ENCODE results near the gene CHAC2. TPM values are rescaled to one million over a fixed set of nuclear protein-coding genes. Genes with fewer than 3 reads are reported as not detected.
"Not testable (repeated sequence)": the region's sequence is repeated elsewhere in the genome, so short reads cannot be mapped to it uniquely, and the experiment has no call there.

CHAC2 gene
- total RNA-seq, 4 donors from 2014 or later, result 0.51 to 5.3 (median 2.9) TPM

DNA sequence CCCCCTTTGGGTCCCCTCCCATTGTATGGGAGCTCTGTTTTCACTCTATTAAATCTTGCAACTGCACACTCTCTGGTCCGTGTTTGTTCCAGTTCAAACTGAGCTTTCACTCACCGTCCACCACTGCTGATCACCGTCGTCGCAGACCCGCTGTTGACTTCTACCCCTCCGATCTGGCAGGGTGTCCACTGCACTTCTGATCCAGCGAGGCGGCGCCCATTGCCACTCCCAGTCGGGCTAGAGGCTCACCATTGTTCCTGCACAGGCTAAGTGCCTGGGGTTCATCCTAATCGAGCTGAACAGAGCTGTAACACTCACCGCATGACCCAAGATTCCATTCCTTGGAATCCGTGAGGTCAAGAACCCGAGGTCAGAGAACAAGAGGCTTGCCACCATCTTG lies 11.0 kb upstream of the CHAC2 start:
- Histone ChIP-seq H3K36me3 (no peaks in the 10 kb centered on the region), H3K9me3 (no peaks in the 10 kb centered on the region), H3K4me1 (no peaks in the 10 kb centered on the region), H3K4me3 (no peak overlapping the region), H3K27me3 (no peaks in the 10 kb centered on the region), H3K27ac (no peak overlapping the region)
- TF ChIP-seq POLR2A (IDR thresholded peaks at IDR 0.05), result no peak
- TF ChIP-seq, protein P1, sequence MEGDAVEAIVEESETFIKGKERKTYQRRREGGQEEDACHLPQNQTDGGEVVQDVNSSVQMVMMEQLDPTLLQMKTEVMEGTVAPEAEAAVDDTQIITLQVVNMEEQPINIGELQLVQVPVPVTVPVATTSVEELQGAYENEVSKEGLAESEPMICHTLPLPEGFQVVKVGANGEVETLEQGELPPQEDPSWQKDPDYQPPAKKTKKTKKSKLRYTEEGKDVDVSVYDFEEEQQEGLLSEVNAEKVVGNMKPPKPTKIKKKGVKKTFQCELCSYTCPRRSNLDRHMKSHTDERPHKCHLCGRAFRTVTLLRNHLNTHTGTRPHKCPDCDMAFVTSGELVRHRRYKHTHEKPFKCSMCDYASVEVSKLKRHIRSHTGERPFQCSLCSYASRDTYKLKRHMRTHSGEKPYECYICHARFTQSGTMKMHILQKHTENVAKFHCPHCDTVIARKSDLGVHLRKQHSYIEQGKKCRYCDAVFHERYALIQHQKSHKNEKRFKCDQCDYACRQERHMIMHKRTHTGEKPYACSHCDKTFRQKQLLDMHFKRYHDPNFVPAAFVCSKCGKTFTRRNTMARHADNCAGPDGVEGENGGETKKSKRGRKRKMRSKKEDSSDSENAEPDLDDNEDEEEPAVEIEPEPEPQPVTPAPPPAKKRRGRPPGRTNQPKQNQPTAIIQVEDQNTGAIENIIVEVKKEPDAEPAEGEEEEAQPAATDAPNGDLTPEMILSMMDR (IDR thresholded peaks at IDR 0.05), result no peak
- no peak for DNase-seq
- intact Hi-C loops (cut with DNase I; ENCODE audit: low total_unique reads), result no loop called here

DNA sequence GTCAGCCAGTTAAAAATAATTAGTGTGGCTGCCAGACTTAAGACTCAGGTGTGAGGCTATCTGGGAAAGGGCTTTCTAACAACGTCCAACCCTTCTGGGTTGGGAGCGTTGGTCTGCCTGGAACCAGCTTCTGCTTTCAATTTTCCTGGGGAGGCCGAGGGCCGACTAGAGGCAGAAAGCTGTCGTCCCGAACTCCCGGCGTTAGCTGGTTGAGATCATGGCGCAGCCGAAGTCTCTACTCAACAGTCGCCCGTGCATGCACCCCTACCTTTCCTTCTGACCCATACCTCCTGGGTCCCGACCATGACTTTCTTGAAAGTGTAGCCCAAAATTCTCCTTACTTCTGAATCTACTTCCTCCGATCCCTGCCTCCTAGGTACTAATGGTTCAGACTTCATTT lies 10.4 kb upstream of the CHAC2 start:
- H3K27ac ChIP-seq; intact Hi-C loops (cut with DNase I; ENCODE audit: low total_unique reads); H3K9me3 ChIP-seq; H3K27me3 ChIP-seq; H3K4me3 ChIP-seq; DNase-seq; H3K36me3 ChIP-seq; H3K4me1 ChIP-seq: not testable (repeated sequence)

DNA sequence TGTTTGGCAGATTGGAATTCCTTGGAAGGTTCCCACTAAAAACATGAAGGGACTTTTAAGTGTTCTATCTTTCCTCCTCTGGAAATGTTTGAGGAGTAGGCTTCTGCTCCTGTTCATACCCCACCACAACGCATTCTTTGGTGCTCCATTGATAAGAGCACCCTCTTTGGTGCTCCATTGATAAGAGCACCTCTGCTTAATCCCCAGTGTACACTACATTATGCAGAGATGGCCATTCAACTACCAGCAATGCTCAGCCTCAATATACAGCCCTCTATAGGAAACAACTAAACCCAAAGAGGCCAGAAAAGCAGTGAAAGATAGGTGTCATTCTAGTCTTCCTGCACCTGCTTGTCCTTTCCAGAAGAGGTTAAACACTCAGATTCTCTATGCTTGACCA lies 1.8 kb upstream of the CHAC2 start:
- Histone ChIP-seq H3K27ac (no peak overlapping the region), H3K4me1 (no peaks in the 10 kb centered on the region), H3K27me3 (no peaks in the 10 kb centered on the region), H3K36me3 (no peaks in the 10 kb centered on the region), H3K4me3 (no peak overlapping the region), H3K9me3 (no peaks in the 10 kb centered on the region)
- DNase-seq, result no peak
- intact Hi-C loops (cut with DNase I; ENCODE audit: low total_unique reads), result no loop called here
- TF ChIP-seq, protein P1 (IDR thresholded peaks at IDR 0.05), result no peak
- TF ChIP-seq POLR2A (IDR thresholded peaks at IDR 0.05), result no peak

DNA sequence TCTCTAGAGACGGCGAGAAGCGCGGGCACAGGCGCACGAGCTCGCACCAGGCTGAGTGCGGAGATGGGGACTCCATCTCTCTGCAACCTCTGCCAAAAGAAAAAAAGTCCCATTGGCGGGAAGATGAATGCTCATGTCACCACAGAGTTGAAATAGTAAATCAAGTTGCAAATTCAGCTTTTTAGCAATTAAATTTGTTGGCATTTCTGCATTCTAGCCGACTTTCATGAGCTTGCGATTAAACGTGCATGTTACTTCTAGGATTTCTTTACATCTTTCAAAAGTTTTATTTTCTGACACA lies 588 bp downstream of the CHAC2 start:
- TF ChIP-seq, protein P1 (IDR thresholded peaks at IDR 0.05), result no peak
- no peak for TF ChIP-seq POLR2A (IDR thresholded peaks at IDR 0.05)
- H3K4me1 ChIP-seq, result no peaks in the 10 kb centered on the region
- H3K36me3 ChIP-seq, result no peaks in the 10 kb centered on the region
- DNase-seq, result no peak
- H3K4me3 ChIP-seq, result peak overlapping the region; percentile 90 to 94
- no peaks in the 10 kb centered on the region for H3K27me3 ChIP-seq
- H3K9me3 ChIP-seq, result no peaks in the 10 kb centered on the region
- intact Hi-C loops (cut with DNase I; ENCODE audit: low total_unique reads), result no loop called here
- peak overlapping the region; percentile 81 to 82 for H3K27ac ChIP-seq

DNA sequence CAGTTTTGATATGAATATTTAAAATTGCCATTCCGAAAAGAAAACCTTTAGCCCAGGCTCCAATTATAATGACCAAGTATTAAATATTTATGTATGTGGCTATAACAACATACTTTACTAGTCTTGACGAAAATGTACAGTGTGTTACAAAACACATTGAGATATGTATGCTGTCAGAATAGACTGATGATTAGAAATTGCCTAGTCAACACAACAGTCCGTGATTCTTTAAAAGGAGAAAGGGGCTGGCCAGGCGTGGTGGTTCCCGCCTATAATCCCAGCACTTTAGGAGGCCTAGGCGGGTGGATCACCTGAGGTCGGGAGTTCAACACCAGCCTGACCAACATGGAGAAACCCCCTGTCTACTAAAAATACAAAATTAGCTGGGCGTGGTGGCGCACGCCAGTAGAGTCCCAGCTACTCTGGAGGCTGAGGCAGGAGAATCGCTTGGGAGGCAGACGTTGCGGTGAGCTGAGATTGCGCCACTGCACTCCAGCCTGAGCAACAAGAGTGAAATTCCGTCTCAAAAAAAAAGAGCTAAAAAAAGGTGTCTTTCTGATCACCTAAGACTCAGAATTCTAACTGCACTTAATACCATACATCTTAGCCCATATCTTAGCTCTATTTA lies 1.8 kb downstream of the CHAC2 start:
- Histone ChIP-seq H3K9me3 (no peaks in the 10 kb centered on the region), H3K4me1 (no peaks in the 10 kb centered on the region), H3K27ac (no peak overlapping the region), H3K36me3 (no peaks in the 10 kb centered on the region), H3K27me3 (no peaks in the 10 kb centered on the region), H3K4me3 (no peak overlapping the region)
- intact Hi-C loops (cut with DNase I; ENCODE audit: low total_unique reads), result no loop called here
- no peak for DNase-seq
- no peak for TF ChIP-seq POLR2A (IDR thresholded peaks at IDR 0.05)
- TF ChIP-seq, protein P1 (IDR thresholded peaks at IDR 0.05), result no peak

DNA sequence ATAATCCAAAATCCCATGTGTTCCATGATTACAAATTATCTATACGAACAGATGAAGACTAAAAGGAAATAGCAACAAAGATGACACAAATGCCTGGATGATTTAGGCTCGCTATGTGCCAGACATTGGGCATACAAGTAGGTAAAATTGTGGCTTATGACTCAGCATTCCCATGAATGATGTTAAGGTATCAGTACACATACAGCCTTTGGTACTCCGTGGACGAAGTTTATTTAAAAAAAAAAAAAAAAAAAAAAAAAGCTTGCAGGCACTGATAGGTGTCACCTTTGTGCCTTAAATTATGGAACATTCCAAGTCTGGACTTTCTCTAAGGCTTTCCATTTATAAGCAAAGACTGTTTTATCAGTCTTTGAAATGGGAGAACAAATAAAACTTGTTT lies 2.7 kb downstream of the CHAC2 start:
- TF ChIP-seq POLR2A (IDR thresholded peaks at IDR 0.05), result no peak
- TF ChIP-seq, protein P1 (IDR thresholded peaks at IDR 0.05), result no peak
- H3K36me3 ChIP-seq, result no peaks in the 10 kb centered on the region
- H3K9me3 ChIP-seq, result no peaks in the 10 kb centered on the region
- no peak overlapping the region for H3K27ac ChIP-seq
- no peaks in the 10 kb centered on the region for H3K27me3 ChIP-seq
- no peak overlapping the region for H3K4me3 ChIP-seq
- intact Hi-C loops (cut with DNase I; ENCODE audit: low total_unique reads), result no loop called here
- DNase-seq, result no peak
- no peaks in the 10 kb centered on the region for H3K4me1 ChIP-seq
